MM.1S (cell line): ENCODE measurements around the gene NUDT8.

Source experiments
- DNase-seq: peaks from one replicate; pipeline ENCODE4 v3.0.0-alpha.2; 2015
- H2AFZ ChIP-seq: fragments of 300-600 bp; sonication (generic); 2 replicates; pipeline ENCODE4 v1.6.0; 2016; ENCODE audit warnings: antibody characterized with exemption, low read length
- H3F3A ChIP-seq: fragments of 300-600 bp; sonication (generic); 2 replicates; pipeline ENCODE4 v1.6.1; 2016; ENCODE audit warnings: mild to moderate bottlenecking, antibody characterized with exemption, low read length, moderate library complexity, mixed read lengths; ENCODE audit not compliant: insufficient read depth
- H3K27ac ChIP-seq: fragments of 300-600 bp; sonication (generic); 2 replicates; pipeline ENCODE4 v1.5.1; 2016; ENCODE audit warnings: mild to moderate bottlenecking, low read length
- H3K27me3 ChIP-seq: fragments of 300-600 bp; sonication (generic); replicated peaks from 2 replicates; pipeline ENCODE4 v1.6.0; 2016; ENCODE audit warnings: low read length; ENCODE audit not compliant: insufficient read depth
- H3K36me3 ChIP-seq: fragments of 300-600 bp; sonication (generic); replicated peaks from 2 replicates; pipeline ENCODE4 v1.6.1; 2016; ENCODE audit warnings: mild to moderate bottlenecking, low read length, mixed read lengths; ENCODE audit not compliant: insufficient read depth
- H3K4me1 ChIP-seq: fragments of 300-600 bp; sonication (generic); 2 replicates; pipeline ENCODE4 v1.6.1; 2016; ENCODE audit warnings: low read length, mixed read lengths
- H3K4me2 ChIP-seq: fragments of 300-600 bp; sonication (generic); 2 replicates; pipeline ENCODE4 v1.6.0; 2016; ENCODE audit warnings: low read depth, low read length
- H3K4me3 ChIP-seq: fragments of 300-600 bp; sonication (generic); 2 replicates; pipeline ENCODE4 v1.5.1; 2016; ENCODE audit warnings: low read length, mixed read lengths
- H3K79me2 ChIP-seq: fragments of 300-600 bp; sonication (generic); 2 replicates; pipeline ENCODE4 v1.6.1; 2016; ENCODE audit warnings: mixed run types, low read length, mixed read lengths
- H3K9ac ChIP-seq: fragments of 300-600 bp; sonication (generic); 2 replicates; pipeline ENCODE4 v1.6.1; 2016; ENCODE audit warnings: low read length, mixed read lengths
- H3K9me2 ChIP-seq: fragments of 300-600 bp; sonication (generic); replicated peaks from 2 replicates; pipeline ENCODE4 v1.6.1; 2016; ENCODE audit warnings: mild to moderate bottlenecking, low read length, mixed read lengths; ENCODE audit not compliant: insufficient read depth
- H3K9me3 ChIP-seq: fragments of 300-600 bp; sonication (generic); replicated peaks from 2 replicates; pipeline ENCODE4 v1.6.1; 2016; ENCODE audit warnings: mild to moderate bottlenecking, low read length, mixed read lengths; ENCODE audit not compliant: insufficient read depth
- H4K20me1 ChIP-seq: fragments of 300-600 bp; sonication (generic); 2 replicates; pipeline ENCODE4 v1.6.1; 2016; ENCODE audit warnings: mild to moderate bottlenecking, low read length, moderate library complexity, mixed read lengths; ENCODE audit not compliant: insufficient read depth
- EZH2 ChIP-seq: fragments of 300-600 bp; sonication (generic); optimal IDR thresholded peaks from 2 replicates; pipeline ENCODE3; 2017; ENCODE audit warnings: low read depth, mild to moderate bottlenecking, antibody characterized with exemption, low read length, mixed read lengths
- EZH2phosphoT487 ChIP-seq: fragments of 300-600 bp; sonication (generic); IDR thresholded peaks from 2 replicates; pipeline ENCODE4 v1.6.1; 2018; ENCODE audit warnings: antibody characterized with exemption, low read length
- TF ChIP-seq, protein P1 (sequence below): fragments of 300-600 bp; sonication (generic); IDR thresholded peaks from 2 replicates; pipeline ENCODE4 v1.5.1; 2016; ENCODE audit warnings: antibody characterized with exemption, low read length, mixed read lengths

NUDT8 gene

GRCh38 chr11:67610302-67610868 is 19.4 kb downstream of the NUDT8 start:
- Histone ChIP-seq H4K20me1 (no peaks in the 10 kb centered on the region), H3K9me3 (no peaks in the 10 kb centered on the region), H3K36me3 (no peaks in the 10 kb centered on the region; the same call in none of the 2 replicates), H3K9me2 (no peaks in the 10 kb centered on the region), H3K9ac (no peak overlapping the region), H3K4me2 (no peak overlapping the region), H3K4me1 (peaks cover 24% of the 10 kb centered on the region), H2AFZ (no peak overlapping the region), H3K79me2 (peaks cover 32% of the 10 kb centered on the region), H3F3A (peaks cover 21% of the 10 kb centered on the region), H3K27me3 (no peaks in the 10 kb centered on the region), H3K27ac (no peak overlapping the region), H3K4me3 (no peak overlapping the region)
- no peak for DNase-seq
- TF ChIP-seq EZH2phosphoT487 = no peak

DNA sequence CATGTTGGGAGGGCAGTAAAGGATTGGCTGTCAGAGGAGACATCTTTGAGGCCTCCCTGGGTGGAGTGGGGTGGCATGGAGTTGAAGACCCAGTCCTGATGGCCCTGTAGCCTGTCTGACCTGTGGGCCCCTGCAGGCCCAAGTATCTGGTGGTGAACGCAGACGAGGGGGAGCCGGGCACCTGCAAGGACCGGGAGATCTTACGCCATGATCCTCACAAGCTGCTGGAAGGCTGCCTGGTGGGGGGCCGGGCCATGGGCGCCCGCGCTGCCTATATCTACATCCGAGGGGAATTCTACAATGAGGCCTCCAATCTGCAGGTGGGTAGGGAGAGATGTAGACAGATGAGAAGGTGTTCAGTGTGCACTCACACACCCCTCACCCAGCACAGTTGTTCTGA is 20.4 kb downstream of the NUDT8 start:
- Histone ChIP-seq H3K36me3 (no peaks in the 10 kb centered on the region; the same call in none of the 2 replicates), H3K27me3 (no peaks in the 10 kb centered on the region), H3K79me2 (peaks cover 32% of the 10 kb centered on the region), H3K4me3 (no peak overlapping the region), H4K20me1 (no peaks in the 10 kb centered on the region), H3K27ac (no peak overlapping the region), H3F3A (peaks cover 21% of the 10 kb centered on the region), H3K9ac (no peak overlapping the region), H3K9me3 (no peaks in the 10 kb centered on the region), H3K4me2 (no peak overlapping the region), H3K4me1 (peaks cover 15% of the 10 kb centered on the region), H3K9me2 (no peaks in the 10 kb centered on the region), H2AFZ (no peak overlapping the region)
- TF ChIP-seq EZH2 = no peak
- TF ChIP-seq EZH2phosphoT487 = no peak
- TF ChIP-seq, protein P1, sequence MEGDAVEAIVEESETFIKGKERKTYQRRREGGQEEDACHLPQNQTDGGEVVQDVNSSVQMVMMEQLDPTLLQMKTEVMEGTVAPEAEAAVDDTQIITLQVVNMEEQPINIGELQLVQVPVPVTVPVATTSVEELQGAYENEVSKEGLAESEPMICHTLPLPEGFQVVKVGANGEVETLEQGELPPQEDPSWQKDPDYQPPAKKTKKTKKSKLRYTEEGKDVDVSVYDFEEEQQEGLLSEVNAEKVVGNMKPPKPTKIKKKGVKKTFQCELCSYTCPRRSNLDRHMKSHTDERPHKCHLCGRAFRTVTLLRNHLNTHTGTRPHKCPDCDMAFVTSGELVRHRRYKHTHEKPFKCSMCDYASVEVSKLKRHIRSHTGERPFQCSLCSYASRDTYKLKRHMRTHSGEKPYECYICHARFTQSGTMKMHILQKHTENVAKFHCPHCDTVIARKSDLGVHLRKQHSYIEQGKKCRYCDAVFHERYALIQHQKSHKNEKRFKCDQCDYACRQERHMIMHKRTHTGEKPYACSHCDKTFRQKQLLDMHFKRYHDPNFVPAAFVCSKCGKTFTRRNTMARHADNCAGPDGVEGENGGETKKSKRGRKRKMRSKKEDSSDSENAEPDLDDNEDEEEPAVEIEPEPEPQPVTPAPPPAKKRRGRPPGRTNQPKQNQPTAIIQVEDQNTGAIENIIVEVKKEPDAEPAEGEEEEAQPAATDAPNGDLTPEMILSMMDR = no peak
- no peak for DNase-seq

GRCh38 chr11:67608486-67608885 is 21.3 kb downstream of the NUDT8 start:
- peaks cover 8% of the 10 kb centered on the region for H3K4me1 ChIP-seq
- no peaks in the 10 kb centered on the region for H3K9me2 ChIP-seq
- H3K36me3 ChIP-seq = no peaks in the 10 kb centered on the region; the same call in none of the 2 replicates
- H3F3A ChIP-seq = peaks cover 12% of the 10 kb centered on the region
- H3K4me3 ChIP-seq = no peak overlapping the region
- TF ChIP-seq EZH2 = no peak
- TF ChIP-seq, protein P1 = no peak
- no peak for TF ChIP-seq EZH2phosphoT487
- no peak overlapping the region for H2AFZ ChIP-seq
- H3K9me3 ChIP-seq = no peaks in the 10 kb centered on the region
- H3K9ac ChIP-seq = no peak overlapping the region
- H3K4me2 ChIP-seq = no peak overlapping the region
- H3K27ac ChIP-seq = no peak overlapping the region
- no peak for DNase-seq
- peaks cover 32% of the 10 kb centered on the region for H3K79me2 ChIP-seq
- H3K27me3 ChIP-seq = no peaks in the 10 kb centered on the region
- H4K20me1 ChIP-seq = no peaks in the 10 kb centered on the region

DNA sequence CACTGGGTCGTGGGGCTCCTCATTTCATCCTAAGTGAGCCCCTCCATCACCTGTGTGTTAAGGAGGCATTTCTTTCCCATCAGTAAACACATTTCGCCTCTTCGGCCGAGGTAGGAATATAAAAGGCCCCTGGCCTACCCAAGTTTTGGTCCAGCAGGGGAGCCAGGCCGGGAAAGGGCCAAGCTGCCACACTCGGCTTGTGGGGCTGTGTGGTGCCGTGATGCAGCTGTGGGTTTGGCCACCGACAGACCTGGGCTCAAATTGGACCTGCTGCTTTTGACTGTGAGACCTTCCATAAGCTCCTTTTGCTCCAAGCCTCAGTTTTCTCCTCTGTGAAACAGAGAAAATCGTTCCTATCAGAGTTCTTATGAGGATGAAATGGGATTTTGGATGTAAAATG is 22.2 kb downstream of the NUDT8 start:
- Histone ChIP-seq H2AFZ (0 out of 2 replicates have a peak overlapping the region, but pooled peaks have one; percentile 33), H3K27ac (peak overlapping the region; percentile 54; the same call in 1 of the 2 replicates)

More for the DNA sequence above, 22.2 kb downstream of the NUDT8 start:
- DNase-seq = no peak
- H3K9me3 ChIP-seq = no peaks in the 10 kb centered on the region
- H3K79me2 ChIP-seq = peaks cover 32% of the 10 kb centered on the region
- H3K4me3 ChIP-seq = peak overlapping the region; percentile 99
- no peaks in the 10 kb centered on the region for H3K4me1 ChIP-seq
- H3F3A ChIP-seq = peaks cover 6% of the 10 kb centered on the region; the same call in 1 of the 2 replicates
- TF ChIP-seq, protein P1 = no peak
- TF ChIP-seq EZH2phosphoT487 (no peak), EZH2 (no peak)
- H3K36me3 ChIP-seq = no peaks in the 10 kb centered on the region; the same call in none of the 2 replicates
- peak overlapping the region; percentile 98 for H3K9ac ChIP-seq
- H3K27me3 ChIP-seq = no peaks in the 10 kb centered on the region
- peak overlapping the region; percentile 93 for H3K4me2 ChIP-seq
- H4K20me1 ChIP-seq = no peaks in the 10 kb centered on the region
- no peaks in the 10 kb centered on the region for H3K9me2 ChIP-seq
